ENCODE data around the gene TFF2.

TFF2 gene

GRCh38 chr21:42305707-42306147 lies 45.1 kb downstream of the TFF2 start:
- TF ChIP-seq CTCF (conservative IDR thresholded peaks at IDR 0.05; ENCODE audit: low read length), result no peak
- DNase-seq (ENCODE audit: low read depth), result no peak
- no peak overlapping the region for H3K4me3 ChIP-seq (ENCODE audit: low read length)

- no peak overlapping the region for H3K4me3 ChIP-seq (ENCODE audit: low read length)
- DNase-seq (ENCODE audit: low read depth), result no peak
- no peak for TF ChIP-seq CTCF (conservative IDR thresholded peaks at IDR 0.05; ENCODE audit: low read length)
Measured at GRCh38 chr21:42304556-42305454, 46.0 kb downstream of the TFF2 start.

- no peak for DNase-seq (ENCODE audit: low read depth)
- no peak for TF ChIP-seq CTCF (conservative IDR thresholded peaks at IDR 0.05; ENCODE audit: low read length)
- H3K4me3 ChIP-seq (ENCODE audit: low read length), result no peak overlapping the region
Measured at GRCh38 chr21:42303443-42303842, 47.4 kb downstream of the TFF2 start.

DNA sequence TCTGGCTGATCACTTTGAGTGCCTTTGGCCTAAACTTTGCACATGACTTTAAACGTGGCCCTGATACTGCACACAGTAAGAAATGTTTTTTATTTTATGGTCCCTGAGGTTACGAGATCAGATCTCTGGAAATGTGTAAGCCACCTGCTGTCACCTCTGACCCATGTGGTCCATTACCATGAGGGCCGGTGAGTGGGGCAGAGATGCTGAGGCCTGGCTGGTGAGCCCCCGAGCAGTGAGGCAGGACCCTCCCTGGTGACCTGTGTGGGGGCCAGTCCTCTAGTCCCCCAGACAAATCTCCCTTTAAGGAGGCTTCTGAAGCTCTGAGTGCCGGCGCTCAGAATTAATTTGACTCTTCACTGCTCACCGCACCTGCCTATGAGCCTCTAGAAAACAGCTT lies 48.0 kb downstream of the TFF2 start:
- no peak for TF ChIP-seq CTCF (conservative IDR thresholded peaks at IDR 0.05; ENCODE audit: low read length)
- no peak overlapping the region for H3K4me3 ChIP-seq (ENCODE audit: low read length)
- DNase-seq (ENCODE audit: low read depth), result no peak

GRCh38 chr21:42302076-42302650 lies 48.6 kb downstream of the TFF2 start:
- no peak for TF ChIP-seq CTCF (conservative IDR thresholded peaks at IDR 0.05; ENCODE audit: low read length)
- no peak overlapping the region for H3K4me3 ChIP-seq (ENCODE audit: low read length)
- DNase-seq (ENCODE audit: low read depth), result no peak

GRCh38 chr21:42301371-42302075 lies 49.3 kb downstream of the TFF2 start:
- H3K4me3 ChIP-seq (ENCODE audit: low read length), result no peak overlapping the region
- DNase-seq (ENCODE audit: low read depth), result no peak
- no peak for TF ChIP-seq CTCF (conservative IDR thresholded peaks at IDR 0.05; ENCODE audit: low read length)

Measured in AG10803 (cell line).